Neural progenitor cell (in vitro differentiated cells): ENCODE measurements around the gene DLGAP4.
"Not testable (repeated sequence)": the region's sequence is repeated elsewhere in the genome, so short reads cannot be mapped to it uniquely, and the experiment has no call there.

ENCODE experiments used
- EZH2 ChIP-seq: fragments of 200-600 bp; sonication (generic); IDR thresholded peaks from 2 replicates; pipeline ENCODE4 v1.6.1; 2017; ENCODE audit warnings: antibody characterized with exemption, mild to moderate bottlenecking, moderate library complexity
- TF ChIP-seq, protein P1 (sequence below): fragments of 200-600 bp; sonication (generic); IDR thresholded peaks from 2 replicates; pipeline ENCODE4 v1.5.1; 2017; ENCODE audit warnings: antibody characterized with exemption, mild to moderate bottlenecking

DNA sequence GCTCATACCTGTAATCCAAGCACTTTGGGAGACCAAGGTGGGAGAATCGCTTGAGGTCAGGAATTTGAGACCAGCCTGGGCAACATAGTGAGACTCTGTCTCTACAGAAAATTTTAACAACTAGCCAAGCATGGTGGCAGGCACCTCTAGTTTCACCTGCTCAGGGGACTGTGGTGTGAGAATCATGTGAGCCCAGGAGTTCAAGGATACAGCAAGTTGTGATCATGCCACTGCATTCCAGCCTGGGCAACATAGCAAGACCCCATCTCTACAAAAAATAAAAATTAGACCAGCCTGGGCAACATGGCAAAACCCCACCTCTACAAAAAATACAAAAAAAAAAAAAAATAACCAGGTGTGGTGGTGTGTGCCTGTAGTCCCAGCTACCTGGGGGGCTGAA, 73.8 kb downstream of the DLGAP4 start:
- TF ChIP-seq, protein P1, sequence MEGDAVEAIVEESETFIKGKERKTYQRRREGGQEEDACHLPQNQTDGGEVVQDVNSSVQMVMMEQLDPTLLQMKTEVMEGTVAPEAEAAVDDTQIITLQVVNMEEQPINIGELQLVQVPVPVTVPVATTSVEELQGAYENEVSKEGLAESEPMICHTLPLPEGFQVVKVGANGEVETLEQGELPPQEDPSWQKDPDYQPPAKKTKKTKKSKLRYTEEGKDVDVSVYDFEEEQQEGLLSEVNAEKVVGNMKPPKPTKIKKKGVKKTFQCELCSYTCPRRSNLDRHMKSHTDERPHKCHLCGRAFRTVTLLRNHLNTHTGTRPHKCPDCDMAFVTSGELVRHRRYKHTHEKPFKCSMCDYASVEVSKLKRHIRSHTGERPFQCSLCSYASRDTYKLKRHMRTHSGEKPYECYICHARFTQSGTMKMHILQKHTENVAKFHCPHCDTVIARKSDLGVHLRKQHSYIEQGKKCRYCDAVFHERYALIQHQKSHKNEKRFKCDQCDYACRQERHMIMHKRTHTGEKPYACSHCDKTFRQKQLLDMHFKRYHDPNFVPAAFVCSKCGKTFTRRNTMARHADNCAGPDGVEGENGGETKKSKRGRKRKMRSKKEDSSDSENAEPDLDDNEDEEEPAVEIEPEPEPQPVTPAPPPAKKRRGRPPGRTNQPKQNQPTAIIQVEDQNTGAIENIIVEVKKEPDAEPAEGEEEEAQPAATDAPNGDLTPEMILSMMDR, result not testable (repeated sequence)
- not testable (repeated sequence) for TF ChIP-seq EZH2
